MCF 10A (cell line): Measurements from ENCODE around the gene MARK3. TPM values are rescaled to one million over a fixed set of nuclear protein-coding genes. Genes with fewer than 3 reads are reported as not detected.

Experiments
- BruUV-seq: library from RNA; stranded (reverse); fragments of 400-500 nt; replicated peaks from 2 replicates; lab custom pipeline; 2021; lab: Mats Ljungman, UMichigan
- CTCF ChIA-PET: fragments of 300-600 bp; sonication (Branson Sonifier 250); formaldehyde crosslinking; extraction: SDS; loops from one replicate; lab custom pipeline; 2021; ENCODE audit warnings: antibody characterized with exemption, inconsistent platforms; lab: Yijun Ruan, JAX
- POLR2A ChIA-PET: fragments of 300-600, 350-650 bp; sonication (Branson Sonifier 250); formaldehyde crosslinking; extraction: SDS; loops from one replicate; lab custom pipeline; 2020; ENCODE audit warnings: antibody characterized with exemption, inconsistent platforms; lab: Yijun Ruan, JAX
- DNase-seq: peaks from one replicate; pipeline ENCODE4 v3.0.0-alpha.2; 2018; ENCODE audit not compliant: unreplicated experiment
- H3K27ac Mint-ChIP-seq: one replicate; pipeline ENCODE4 v1.8.0; 2022; ENCODE audit warnings: mild to moderate bottlenecking, low read depth, mixed read lengths; ENCODE audit not compliant: unreplicated experiment
- H3K27me3 Mint-ChIP-seq: one replicate; pipeline ENCODE4 v1.8.0; 2022; ENCODE audit warnings: mixed read lengths; ENCODE audit not compliant: insufficient read depth, unreplicated experiment
- H3K36me3 Mint-ChIP-seq: one replicate; pipeline ENCODE4 v1.8.0; 2022; ENCODE audit warnings: mild to moderate bottlenecking, moderate library complexity, mixed read lengths; ENCODE audit not compliant: insufficient read depth, unreplicated experiment
- H3K4me1 Mint-ChIP-seq: one replicate; pipeline ENCODE4 v1.8.0; 2022; ENCODE audit warnings: mixed read lengths; ENCODE audit not compliant: insufficient read depth, unreplicated experiment
- H3K4me3 Mint-ChIP-seq: one replicate; pipeline ENCODE4 v1.8.0; 2022; ENCODE audit warnings: mild to moderate bottlenecking, moderate library complexity, mixed read lengths; ENCODE audit not compliant: unreplicated experiment
- H3K9me3 Mint-ChIP-seq: one replicate; pipeline ENCODE4 v1.8.0; 2022; ENCODE audit warnings: mixed read lengths; ENCODE audit not compliant: unreplicated experiment
- CTCF ChIP-seq: fragments of 200-600 bp; IDR thresholded peaks from one replicate; pipeline ENCODE4 v1.8.0; 2022; ENCODE audit warnings: antibody characterized with exemption, mild to moderate bottlenecking; ENCODE audit not compliant: unreplicated experiment
- intact Hi-C: fragments of 100-400 bp; cut with micrococcal nuclease; formaldehyde crosslinking; loops from 2 replicates; pipeline ENCODE4 v1.14.1; 2022
- total RNA-seq: library from RNA; stranded (reverse); gene quantifications from 2 replicates; pipeline ENCODE4 v1.2.3, GENCODE V29; 2022

The MARK3 gene
- total RNA-seq, 1 experiment from 2014 or later = 130 TPM

GRCh38 chr14:103545219-103545914, 160.2 kb downstream of the MARK3 start:
- no peak overlapping the region for H3K27ac Mint-ChIP-seq
- ChIA-PET CTCF (interaction anchor here (0.8 to 10.7 kb wide), 7 partner anchors 15 to 200 kb away, joined by 3 to 126 read pairs (median 5); partner anchors contain the start of gene TRMT61A), POLR2A (interaction anchor here (0.6 to 0.8 kb wide), 3 partner anchors 17 to 26 kb away, joined by 3 to 4 read pairs (median 4); partner anchors contain the start of gene TRMT61A)
- DNase-seq = no peak
- peaks cover 6% of the 10 kb centered on the region for H3K4me1 Mint-ChIP-seq
- no peak for TF ChIP-seq CTCF
- BruUV-seq = no TSS peak
- no peak overlapping the region for H3K4me3 Mint-ChIP-seq
- no peaks in the 10 kb centered on the region for H3K9me3 Mint-ChIP-seq
- intact Hi-C loops = no loop called here
- H3K36me3 Mint-ChIP-seq = peaks cover 13% of the 10 kb centered on the region
- no peaks in the 10 kb centered on the region for H3K27me3 Mint-ChIP-seq

GRCh38 chr14:103545915-103546651, 160.9 kb downstream of the MARK3 start:
- no peaks in the 10 kb centered on the region for H3K27me3 Mint-ChIP-seq
- ChIA-PET POLR2A (interaction anchor here (0.6 to 0.8 kb wide), 3 partner anchors 17 to 26 kb away, joined by 3 to 4 read pairs (median 4); partner anchors contain the start of gene TRMT61A), CTCF (interaction anchor here (0.8 to 10.7 kb wide), 12 partner anchors 10 to 201 kb away, joined by 3 to 126 read pairs (median 5); partner anchors contain the start of gene TRMT61A)
- H3K4me3 Mint-ChIP-seq = no peak overlapping the region
- DNase-seq = no peak
- no peak overlapping the region for H3K27ac Mint-ChIP-seq
- H3K4me1 Mint-ChIP-seq = no peaks in the 10 kb centered on the region
- TF ChIP-seq CTCF = no peak
- intact Hi-C loops = loop anchor here (1.0 kb wide), 2 partner anchors 28 to 46 kb away; no protein-coding TSS in a partner anchor
- no TSS peak for BruUV-seq
- H3K36me3 Mint-ChIP-seq = peaks cover 6% of the 10 kb centered on the region
- H3K9me3 Mint-ChIP-seq = no peaks in the 10 kb centered on the region

- H3K9me3 Mint-ChIP-seq = no peaks in the 10 kb centered on the region
- TF ChIP-seq CTCF = peak; percentile 98
- no TSS peak for BruUV-seq
- DNase-seq = peak; percentile 67
- H3K36me3 Mint-ChIP-seq = peaks cover 5% of the 10 kb centered on the region
- ChIA-PET POLR2A (interaction anchor here (0.6 kb wide), 1 partner anchor 14 kb away, joined by 3 read pairs; no protein-coding TSS in a partner anchor), CTCF (interaction anchor here (0.5 to 10.7 kb wide), 18 partner anchors 8 to 202 kb away, joined by 3 to 126 read pairs (median 4); partner anchors contain the start of gene TRMT61A)
- H3K27ac Mint-ChIP-seq = no peak overlapping the region
- no peak overlapping the region for H3K4me3 Mint-ChIP-seq
- intact Hi-C loops = loop anchor here (1.0 kb wide), 2 partner anchors 29 to 47 kb away; no protein-coding TSS in a partner anchor
- peaks cover 6% of the 10 kb centered on the region for H3K4me1 Mint-ChIP-seq
- no peaks in the 10 kb centered on the region for H3K27me3 Mint-ChIP-seq
Measured at GRCh38 chr14:103546652-103547454, 161.6 kb downstream of the MARK3 start.
